HG03571 (cell line): Measurements from ENCODE around the gene PCDHGA12.
A peak's percentile ranks its signal among the peaks of the same experiment; 100 is the strongest.

Experiments
- ATAC-seq: cut with Tn5 transposase; IDR thresholded peaks from one replicate; pipeline ENCODE4 v1.9.1; 2021; ENCODE audit not compliant: unreplicated experiment

The PCDHGA12 gene

DNA sequence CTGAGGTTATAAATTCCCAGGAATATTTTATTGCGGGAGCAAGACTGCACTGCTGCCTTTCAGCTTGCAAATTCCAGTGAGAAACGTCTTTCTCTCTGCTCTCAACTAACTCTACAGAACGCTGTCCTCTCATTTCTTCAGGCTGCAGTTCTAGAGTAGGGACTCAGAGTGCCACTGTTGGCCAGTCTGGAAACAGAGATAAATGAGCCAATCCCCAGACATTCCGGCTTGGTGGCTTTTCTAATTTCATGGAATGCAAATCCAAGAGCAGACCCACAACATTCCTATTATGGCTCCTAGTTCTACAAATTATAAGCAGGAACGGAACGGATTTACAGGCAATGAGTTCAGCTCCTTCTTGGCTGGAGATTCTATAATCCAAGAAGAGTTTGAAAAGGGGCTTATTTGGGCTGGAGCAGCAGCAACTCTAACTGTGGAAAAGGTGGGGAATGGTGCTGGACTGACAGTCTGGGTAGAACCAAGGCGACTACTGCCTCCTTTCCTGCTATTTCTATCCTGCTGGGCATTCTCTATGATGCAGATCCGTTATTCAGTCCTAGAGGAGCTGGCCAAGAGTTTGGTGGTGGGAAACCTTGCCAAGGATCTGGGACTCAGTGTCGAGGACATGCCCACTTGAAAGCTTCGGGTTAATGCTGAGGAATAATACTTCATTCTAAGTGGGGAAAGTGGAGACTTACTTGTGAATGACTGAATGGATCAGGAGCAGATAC is 9.3 kb downstream of the PCDHGA12 start:
- ATAC-seq, result no peak

DNA sequence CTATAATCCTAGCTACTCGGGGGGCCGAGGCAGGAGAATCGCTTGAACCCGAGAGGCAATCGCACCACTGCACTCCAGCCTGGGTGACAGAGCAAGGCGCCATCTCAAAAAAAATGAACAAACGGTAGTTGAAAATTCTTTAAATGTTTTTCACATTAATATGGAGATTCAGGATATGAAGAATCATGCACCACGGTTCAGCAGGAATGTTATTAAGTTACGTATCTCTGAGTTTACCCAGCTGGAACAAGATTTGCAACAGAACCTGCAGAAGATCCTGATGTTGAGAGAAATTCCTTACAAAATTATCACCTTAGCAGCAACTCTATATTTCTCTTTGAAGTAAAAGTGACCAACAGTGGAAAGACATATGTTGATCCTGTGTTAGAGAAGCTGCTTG is 10.0 kb downstream of the PCDHGA12 start:
- ATAC-seq, result no peak

DNA sequence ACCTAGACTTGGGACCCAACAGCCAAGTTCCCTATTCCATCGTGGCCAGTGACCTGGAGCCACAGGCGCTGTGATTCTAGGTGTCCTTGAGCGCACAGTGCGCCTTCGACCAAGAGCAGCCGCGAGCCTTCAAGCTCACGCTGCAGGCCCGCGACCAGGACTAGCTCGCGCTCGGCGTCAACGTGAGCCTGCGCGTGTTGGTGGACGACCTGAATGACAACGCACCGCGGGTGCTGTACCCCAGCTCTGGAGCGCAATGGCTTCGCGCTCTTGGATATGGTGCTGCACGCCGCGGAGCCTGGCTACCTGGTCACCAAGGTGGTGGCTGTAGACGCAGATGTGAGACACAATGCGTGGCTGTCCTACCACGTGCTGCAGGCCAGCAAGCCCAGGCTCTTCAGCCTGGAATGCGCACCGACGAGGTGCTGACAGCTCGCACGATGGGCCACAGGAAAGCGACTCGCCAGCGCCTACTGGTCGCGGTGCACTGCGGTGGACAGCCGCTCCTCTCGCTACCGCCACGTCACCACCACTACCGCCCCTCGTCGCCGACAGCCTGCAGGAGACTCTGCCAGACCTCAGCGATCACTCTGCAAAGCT is 11.4 kb downstream of the PCDHGA12 start:
- ATAC-seq, result no peak

DNA sequence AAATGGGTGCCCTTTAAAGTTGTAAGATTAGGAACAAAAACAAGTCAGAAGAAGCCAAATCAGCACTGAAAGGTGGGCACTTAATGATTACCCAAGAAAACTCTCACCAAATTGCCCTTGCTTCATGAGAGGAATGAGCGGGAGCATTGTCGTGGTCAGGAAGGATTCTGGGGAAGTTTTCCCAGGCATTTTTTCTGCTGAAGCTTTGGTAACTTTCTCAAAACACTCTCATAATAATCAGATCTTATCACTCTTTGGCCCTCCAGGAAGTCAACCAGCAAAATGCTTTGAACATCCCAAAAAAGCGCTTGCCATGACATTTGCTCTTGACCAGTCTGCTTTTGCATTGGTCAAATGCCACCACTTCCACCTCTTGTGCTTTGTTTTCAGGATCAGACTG is 35.0 kb downstream of the PCDHGA12 start:
- ATAC-seq, result no peak

DNA sequence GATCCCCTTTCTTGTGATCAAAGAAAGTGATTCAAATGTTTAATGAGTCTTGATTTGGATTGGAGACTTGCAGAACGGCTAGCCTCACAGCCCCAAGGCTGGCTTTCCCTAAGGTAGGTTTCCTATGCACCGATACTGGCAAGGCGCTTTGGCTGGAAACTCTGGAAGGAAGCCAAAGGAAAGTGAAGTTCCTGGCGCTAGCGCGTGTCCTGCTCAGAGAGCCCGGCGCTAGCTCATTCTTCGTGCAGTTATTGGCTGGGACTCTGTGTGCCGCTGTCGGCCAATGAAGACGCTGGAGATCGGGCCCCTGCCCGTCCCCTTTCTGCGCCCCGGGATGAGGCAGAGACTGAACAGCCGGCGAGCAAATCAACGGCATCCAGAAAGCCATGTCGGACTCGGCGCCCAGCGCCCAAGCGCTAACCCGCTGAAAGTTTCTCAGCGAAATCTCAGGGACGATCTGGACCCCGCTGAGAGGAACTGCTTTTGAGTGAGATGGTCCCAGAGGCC is 45.4 kb downstream of the PCDHGA12 start, which contains the start of gene PCDHGC3:
TSS of gene PCDHGC3 (plus strand) at position 342 of the 507 bp plus-strand sequence. CDS start at position 493, 151 bp downstream.
- peak; percentile 98 for ATAC-seq

DNA sequence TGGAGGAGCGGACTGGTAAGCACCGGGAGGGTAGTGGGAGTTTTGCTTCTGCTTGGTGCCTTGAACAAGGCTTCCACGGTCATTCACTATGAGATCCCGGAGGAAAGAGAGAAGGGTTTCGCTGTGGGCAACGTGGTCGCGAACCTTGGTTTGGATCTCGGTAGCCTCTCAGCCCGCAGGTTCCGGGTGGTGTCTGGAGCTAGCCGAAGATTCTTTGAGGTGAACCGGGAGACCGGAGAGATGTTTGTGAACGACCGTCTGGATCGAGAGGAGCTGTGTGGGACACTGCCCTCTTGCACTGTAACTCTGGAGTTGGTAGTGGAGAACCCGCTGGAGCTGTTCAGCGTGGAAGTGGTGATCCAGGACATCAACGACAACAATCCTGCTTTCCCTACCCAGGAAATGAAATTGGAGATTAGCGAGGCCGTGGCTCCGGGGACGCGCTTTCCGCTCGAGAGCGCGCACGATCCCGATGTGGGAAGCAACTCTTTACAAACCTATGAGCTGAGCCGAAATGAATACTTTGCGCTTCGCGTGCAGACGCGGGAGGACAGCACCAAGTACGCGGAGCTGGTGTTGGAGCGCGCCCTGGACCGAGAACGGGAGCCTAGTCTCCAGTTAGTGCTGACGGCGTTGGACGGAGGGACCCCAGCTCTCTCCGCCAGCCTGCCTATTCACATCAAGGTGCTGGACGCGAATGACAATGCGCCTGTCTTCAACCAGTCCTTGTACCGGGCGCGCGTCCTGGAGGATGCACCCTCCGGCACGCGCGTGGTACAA is 46.0 kb downstream of the PCDHGA12 start:
- ATAC-seq, result peak; percentile 23

DNA sequence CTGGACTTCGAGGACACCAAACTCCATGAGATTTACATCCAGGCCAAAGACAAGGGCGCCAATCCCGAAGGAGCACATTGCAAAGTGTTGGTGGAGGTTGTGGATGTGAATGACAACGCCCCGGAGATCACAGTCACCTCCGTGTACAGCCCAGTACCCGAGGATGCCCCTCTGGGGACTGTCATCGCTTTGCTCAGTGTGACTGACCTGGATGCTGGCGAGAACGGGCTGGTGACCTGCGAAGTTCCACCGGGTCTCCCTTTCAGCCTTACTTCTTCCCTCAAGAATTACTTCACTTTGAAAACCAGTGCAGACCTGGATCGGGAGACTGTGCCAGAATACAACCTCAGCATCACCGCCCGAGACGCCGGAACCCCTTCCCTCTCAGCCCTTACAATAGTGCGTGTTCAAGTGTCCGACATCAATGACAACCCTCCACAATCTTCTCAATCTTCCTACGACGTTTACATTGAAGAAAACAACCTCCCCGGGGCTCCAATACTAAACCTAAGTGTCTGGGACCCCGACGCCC is 46.8 kb downstream of the PCDHGA12 start:
- ATAC-seq, result no peak

DNA sequence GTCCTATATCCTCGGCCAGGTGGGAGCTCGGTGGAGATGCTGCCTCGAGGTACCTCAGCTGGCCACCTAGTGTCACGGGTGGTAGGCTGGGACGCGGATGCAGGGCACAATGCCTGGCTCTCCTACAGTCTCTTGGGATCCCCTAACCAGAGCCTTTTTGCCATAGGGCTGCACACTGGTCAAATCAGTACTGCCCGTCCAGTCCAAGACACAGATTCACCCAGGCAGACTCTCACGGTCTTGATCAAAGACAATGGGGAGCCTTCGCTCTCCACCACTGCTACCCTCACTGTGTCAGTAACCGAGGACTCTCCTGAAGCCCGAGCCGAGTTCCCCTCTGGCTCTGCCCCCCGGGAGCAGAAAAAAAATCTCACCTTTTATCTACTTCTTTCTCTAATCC is 47.5 kb downstream of the PCDHGA12 start:
- no peak for ATAC-seq

DNA sequence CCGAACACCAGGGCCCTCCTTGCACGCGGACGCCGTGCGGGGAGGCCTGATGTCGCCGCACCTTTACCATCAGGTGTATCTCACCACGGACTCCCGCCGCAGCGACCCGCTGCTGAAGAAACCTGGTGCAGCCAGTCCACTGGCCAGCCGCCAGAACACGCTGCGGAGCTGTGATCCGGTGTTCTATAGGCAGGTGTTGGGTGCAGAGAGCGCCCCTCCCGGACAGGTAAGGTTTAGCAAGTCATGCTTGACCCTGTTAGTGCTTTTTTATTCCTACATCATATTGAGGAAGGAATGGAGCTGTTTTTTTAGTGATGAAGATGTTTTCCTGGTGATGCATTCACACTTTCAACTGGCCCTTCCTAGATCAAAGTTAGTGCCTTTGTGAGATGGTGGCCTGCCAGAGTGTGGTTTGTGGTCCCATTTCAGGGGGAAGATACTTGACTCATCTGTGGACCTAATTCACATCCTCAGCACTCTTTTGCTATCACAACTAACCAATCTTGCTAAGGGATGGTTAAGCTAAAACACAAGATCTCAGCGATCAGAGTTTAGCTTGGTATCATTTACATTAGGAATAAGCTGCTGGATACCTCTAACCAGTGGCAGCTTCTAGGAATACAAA is 48.1 kb downstream of the PCDHGA12 start:
- no peak for ATAC-seq

DNA sequence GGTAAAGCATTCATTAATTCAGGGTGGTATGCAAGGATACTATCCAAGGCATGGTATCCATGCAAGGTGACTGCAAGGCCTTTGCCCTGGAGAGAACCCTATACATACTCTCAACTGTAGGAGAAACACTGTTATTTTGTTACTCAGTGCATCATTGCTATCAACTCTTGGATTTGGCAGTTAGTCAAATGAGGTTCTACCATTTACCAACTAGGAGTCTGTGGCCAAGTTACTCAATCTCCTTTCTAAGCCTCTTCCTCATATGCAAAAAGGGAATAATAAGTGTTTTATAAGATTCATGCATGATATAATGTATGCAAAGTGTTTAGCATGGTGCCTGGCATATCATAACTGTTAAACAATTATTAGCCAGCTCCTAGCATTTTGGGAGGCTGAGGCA is 49.5 kb downstream of the PCDHGA12 start:
- ATAC-seq, result no peak
